C4-2B (cell line): ENCODE measurements around the gene PPFIA3.

Experiments
- CTCF ChIP-seq: fragments of 450-650 bp; conservative IDR thresholded peaks from 2 replicates; pipeline ENCODE4 v1.5.1; 2017; ENCODE audit warnings: mild to moderate bottlenecking
- ZFX ChIP-seq: fragments of 450-650 bp; IDR thresholded peaks from 2 replicates; pipeline ENCODE4 v1.6.1; 2017

GRCh38 chr19:49109569-49110233, 9.6 kb upstream of the PPFIA3 start:
- TF ChIP-seq CTCF: no peak
- TF ChIP-seq ZFX: no peak
